Liver (tissue), 9 donors: Measurements from ENCODE around the gene PLEK2. TPM values are rescaled to one million over a fixed set of nuclear protein-coding genes. Genes with fewer than 3 reads are reported as not detected.

Source experiments
- DNase-seq: peaks from one replicate; pipeline ENCODE4 v3.0.0-alpha.2; 2017; ENCODE audit warnings: low spot score
- H3K27ac ChIP-seq, 2 donors: one replicate each; pipeline ENCODE4 v1.7.0; 2013; ENCODE audit warnings: inconsistent platforms in 2 of 2, low read length in 2 of 2, control low read depth in 1 of 2, low read depth in 1 of 2, mild to moderate bottlenecking in 1 of 2
- H3K27me3 ChIP-seq, 4 donors: one replicate each; pipeline versions ENCODE4 v1.6.1 to v1.7.0; 2013; ENCODE audit warnings: low read length in 3 of 4, inconsistent platforms in 1 of 4, mild to moderate bottlenecking in 1 of 4, moderate library complexity in 1 of 4; ENCODE audit not compliant: control insufficient read depth in 4 of 4, insufficient read depth in 4 of 4
- H3K36me3 ChIP-seq, 4 donors: one replicate each; pipeline versions ENCODE4 v1.6.1 to v1.7.0; 2013; ENCODE audit warnings: low read length in 3 of 4, mild to moderate bottlenecking in 3 of 4, low read depth in 1 of 4, moderate library complexity in 1 of 4; ENCODE audit not compliant: control insufficient read depth in 4 of 4, insufficient read depth in 3 of 4
- H3K4me1 ChIP-seq, 4 donors: one replicate each; pipeline versions ENCODE4 v1.6.1 to v1.7.0; 2013; ENCODE audit warnings: low read length in 3 of 4, mild to moderate bottlenecking in 3 of 4, moderate library complexity in 1 of 4; ENCODE audit not compliant: control insufficient read depth in 4 of 4, insufficient read depth in 4 of 4
- H3K4me3 ChIP-seq, 3 donors: one replicate each; pipeline versions ENCODE4 v1.6.1 to v1.7.0; 2013; ENCODE audit warnings: low read length in 3 of 3, control low read depth in 1 of 3, low read depth in 1 of 3, mild to moderate bottlenecking in 1 of 3
- H3K9ac ChIP-seq, 2 donors: one replicate each; pipeline ENCODE4 v1.7.0; 2013; ENCODE audit warnings: low read length in 2 of 2, mild to moderate bottlenecking in 2 of 2, moderate library complexity in 2 of 2, control low read depth in 1 of 2, low read depth in 1 of 2
- H3K9me3 ChIP-seq, 4 donors: one replicate each; pipeline versions ENCODE4 v1.6.1 to v1.7.0; 2013; ENCODE audit warnings: low read length in 3 of 4; ENCODE audit not compliant: control insufficient read depth in 4 of 4
- ATF3 ChIP-seq: IDR thresholded peaks from 2 replicates; pipeline ENCODE4 v1.6.1; 2016; ENCODE audit warnings: antibody characterized with exemption
- CTCF ChIP-seq: fragments of 150-350 bp; IDR thresholded peaks from 2 replicates; pipeline ENCODE4 v1.5.1; 2017; ENCODE audit warnings: improper control_type of control experiment, low read depth, low read length; ENCODE audit not compliant: missing input control
- EGR1 ChIP-seq, 2 donors: IDR thresholded peaks; 2 replicates each; pipeline ENCODE4 v1.6.1; 2016 to 2018; ENCODE audit warnings: antibody characterized with exemption in 2 of 2, low read depth in 2 of 2
- FOXA1 ChIP-seq: IDR thresholded peaks from 2 replicates; pipeline ENCODE4 v1.6.1; 2016; ENCODE audit warnings: antibody characterized with exemption
- FOXA2 ChIP-seq: IDR thresholded peaks from 2 replicates; pipeline ENCODE4 v1.6.1; 2016; ENCODE audit warnings: antibody characterized with exemption
- GABPA ChIP-seq, 2 donors: IDR thresholded peaks in 1 of 2; conservative IDR thresholded peaks in 1 of 2; 2 replicates each; pipeline ENCODE4 v1.6.1; 2016; ENCODE audit warnings: antibody characterized with exemption in 2 of 2, mild to moderate bottlenecking in 1 of 2, moderate library complexity in 1 of 2
- HNF4A ChIP-seq, 2 donors: conservative IDR thresholded peaks; 2 replicates each; pipeline ENCODE4 v1.6.1; 2016; ENCODE audit warnings: antibody characterized with exemption in 2 of 2, mild to moderate bottlenecking in 2 of 2
- JUND ChIP-seq, 2 donors: IDR thresholded peaks; 2 replicates each; pipeline ENCODE4 v1.6.1; 2016; ENCODE audit warnings: antibody characterized with exemption in 2 of 2
- RAD21 ChIP-seq, 2 donors: IDR thresholded peaks; 2 replicates each; pipeline ENCODE4 v1.6.1; 2016; ENCODE audit warnings: antibody characterized with exemption in 2 of 2, mild to moderate bottlenecking in 2 of 2
- REST ChIP-seq: IDR thresholded peaks from 2 replicates; pipeline ENCODE4 v1.6.1; 2016; ENCODE audit warnings: antibody characterized with exemption, mild to moderate bottlenecking
- RXRA ChIP-seq, 2 donors: IDR thresholded peaks; 2 replicates each; pipeline ENCODE4 v1.6.1; 2017 to 2018; ENCODE audit warnings: antibody characterized with exemption in 2 of 2, mild to moderate bottlenecking in 1 of 2
- SP1 ChIP-seq: IDR thresholded peaks from 2 replicates; pipeline ENCODE4 v1.6.1; 2018; ENCODE audit warnings: antibody characterized with exemption, mild to moderate bottlenecking
- TAF1 ChIP-seq: conservative IDR thresholded peaks from 2 replicates; pipeline ENCODE4 v1.6.1; 2016; ENCODE audit warnings: antibody characterized with exemption, mild to moderate bottlenecking
- YY1 ChIP-seq: IDR thresholded peaks from 2 replicates; pipeline ENCODE4 v1.6.1; 2016; ENCODE audit warnings: antibody characterized with exemption, mild to moderate bottlenecking
- WGBS: extraction: QIAGEN DNeasy Blood & Tissue Kit; methylation state at CpG from one replicate; pipeline ENCODE4 v1.1.7; 2013; 5-methylcytosine and 5-hydroxymethylcytosine counted together
- polyA plus RNA-seq, 2 donors: library from polyadenylated mRNA; stranded (reverse) in 1 of 2; unstranded in 1 of 2; fragments of 200-250 nt in 1 of 2; fragments of >200 nt in 1 of 2; fragmentation: Nextera tagmentation in 1 of 2; extraction: Ambion mirVana in 1 of 2; gene quantifications; one replicate each; pipeline versions ENCODE4 v1.2.1 to v1.2.3, GENCODE V29; 2013 to 2015
- total RNA-seq, 2 donors: library from RNA; depleted of rRNA; stranded (reverse); fragments of >200 nt; gene quantifications; one replicate each; pipeline ENCODE4 v1.2.3, GENCODE V29; 2014
- donor health status: healthy.
- donor health status: healthy.
- donor health status: healthy.
- donor health status: healthy.
- donor health status: healthy.

Gene PLEK2
- total and polyA plus RNA-seq, 4 donors = 6.1 to 17.4 (median 11.2) TPM

- Histone ChIP-seq H3K4me3 (no peak overlapping the region), H3K27me3 (no peaks in the 10 kb centered on the region), H3K27ac (no peak overlapping the region), H3K4me1 (no peaks in the 10 kb centered on the region), H3K36me3 (no peaks in the 10 kb centered on the region), H3K9ac (no peak overlapping the region), H3K9me3 (no peaks in the 10 kb centered on the region)
- TF ChIP-seq FOXA1 (no peak), YY1 (no peak), GABPA (IDR thresholded peaks at IDR 0.05 in 1 of 2, conservative IDR thresholded peaks at IDR 0.05 in 1 of 2) (no peak), SP1 (no peak), REST (no peak), TAF1 (no peak), RXRA (IDR thresholded peaks at IDR 0.05) (no peak), HNF4A (conservative IDR thresholded peaks at IDR 0.05) (no peak), JUND (IDR thresholded peaks at IDR 0.05) (no peak), ATF3 (no peak), EGR1 (IDR thresholded peaks at IDR 0.05; ENCODE audit: low read depth in 2 of 2) (no peak), CTCF (no peak), RAD21 (IDR thresholded peaks at IDR 0.05) (no peak)
- 92% methylated on average over 8 of the region's 8 CpGs for WGBS
- no peak for DNase-seq
Measured at GRCh38 chr14:67441672-67442071, 29.7 kb upstream of the PLEK2 start.

GRCh38 chr14:67441256-67441655 lies 29.3 kb upstream of the PLEK2 start:
- WGBS = 86% methylated on average over 2 of the region's 2 CpGs
- Histone ChIP-seq H3K9me3 (no peaks in the 10 kb centered on the region), H3K4me1 (no peaks in the 10 kb centered on the region), H3K4me3 (no peak overlapping the region), H3K27ac (no peak overlapping the region), H3K36me3 (no peaks in the 10 kb centered on the region), H3K27me3 (no peaks in the 10 kb centered on the region), H3K9ac (no peak overlapping the region)
- no peak for TF ChIP-seq CTCF
- TF ChIP-seq GABPA (IDR thresholded peaks at IDR 0.05 in 1 of 2, conservative IDR thresholded peaks at IDR 0.05 in 1 of 2) = no peak
- TF ChIP-seq EGR1 (IDR thresholded peaks at IDR 0.05; ENCODE audit: low read depth in 2 of 2) = no peak
- no peak for TF ChIP-seq SP1
- TF ChIP-seq ATF3 = no peak
- TF ChIP-seq FOXA2 = no peak
- TF ChIP-seq TAF1 = no peak
- DNase-seq = no peak
